Epithelial cell of proximal tubule (primary cell): ENCODE data around the gene CFAP69. TPM values are rescaled to one million over a fixed set of nuclear protein-coding genes. Genes with fewer than 3 reads are reported as not detected.

Experiments used
- DNase-seq: peaks from one replicate; pipeline ENCODE4 v3.0.0-alpha.2; 2011; ENCODE audit warnings: low read depth
- H3K4me3 ChIP-seq: 2 replicates; pipeline ENCODE4 v1.5.1; 2011; ENCODE audit warnings: low read depth, mild to moderate bottlenecking, low read length
- total RNA-seq: library from RNA; depleted of rRNA; stranded (reverse); fragments of >200 nt; gene quantifications from 2 replicates; pipeline ENCODE4 v1.2.3, GENCODE V29; 2015
- TF ChIP-seq, protein P1 (sequence below): conservative IDR thresholded peaks from 2 replicates; pipeline ENCODE4 v1.5.1; 2012; ENCODE audit warnings: low read depth, mild to moderate bottlenecking, low read length

The CFAP69 gene, protein sequence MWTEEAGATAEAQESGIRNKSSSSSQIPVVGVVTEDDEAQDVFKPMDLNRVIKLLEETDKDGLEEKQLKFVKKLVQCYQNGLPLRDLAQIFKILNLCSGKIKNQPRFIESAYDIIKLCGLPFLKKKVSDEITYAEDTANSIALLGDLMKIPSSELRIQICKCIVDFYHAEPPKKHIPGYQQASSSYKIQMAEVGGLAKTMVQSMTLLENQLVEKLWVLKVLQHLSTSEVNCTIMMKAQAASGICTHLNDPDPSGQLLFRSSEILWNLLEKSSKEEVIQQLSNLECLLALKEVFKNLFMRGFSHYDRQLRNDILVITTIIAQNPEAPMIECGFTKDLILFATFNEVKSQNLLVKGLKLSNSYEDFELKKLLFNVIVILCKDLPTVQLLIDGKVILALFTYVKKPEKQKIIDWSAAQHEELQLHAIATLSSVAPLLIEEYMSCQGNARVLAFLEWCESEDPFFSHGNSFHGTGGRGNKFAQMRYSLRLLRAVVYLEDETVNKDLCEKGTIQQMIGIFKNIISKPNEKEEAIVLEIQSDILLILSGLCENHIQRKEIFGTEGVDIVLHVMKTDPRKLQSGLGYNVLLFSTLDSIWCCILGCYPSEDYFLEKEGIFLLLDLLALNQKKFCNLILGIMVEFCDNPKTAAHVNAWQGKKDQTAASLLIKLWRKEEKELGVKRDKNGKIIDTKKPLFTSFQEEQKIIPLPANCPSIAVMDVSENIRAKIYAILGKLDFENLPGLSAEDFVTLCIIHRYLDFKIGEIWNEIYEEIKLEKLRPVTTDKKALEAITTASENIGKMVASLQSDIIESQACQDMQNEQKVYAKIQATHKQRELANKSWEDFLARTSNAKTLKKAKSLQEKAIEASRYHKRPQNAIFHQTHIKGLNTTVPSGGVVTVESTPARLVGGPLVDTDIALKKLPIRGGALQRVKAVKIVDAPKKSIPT
- total RNA-seq, result 0.29 and 0.51 TPM in 2 replicates

DNA sequence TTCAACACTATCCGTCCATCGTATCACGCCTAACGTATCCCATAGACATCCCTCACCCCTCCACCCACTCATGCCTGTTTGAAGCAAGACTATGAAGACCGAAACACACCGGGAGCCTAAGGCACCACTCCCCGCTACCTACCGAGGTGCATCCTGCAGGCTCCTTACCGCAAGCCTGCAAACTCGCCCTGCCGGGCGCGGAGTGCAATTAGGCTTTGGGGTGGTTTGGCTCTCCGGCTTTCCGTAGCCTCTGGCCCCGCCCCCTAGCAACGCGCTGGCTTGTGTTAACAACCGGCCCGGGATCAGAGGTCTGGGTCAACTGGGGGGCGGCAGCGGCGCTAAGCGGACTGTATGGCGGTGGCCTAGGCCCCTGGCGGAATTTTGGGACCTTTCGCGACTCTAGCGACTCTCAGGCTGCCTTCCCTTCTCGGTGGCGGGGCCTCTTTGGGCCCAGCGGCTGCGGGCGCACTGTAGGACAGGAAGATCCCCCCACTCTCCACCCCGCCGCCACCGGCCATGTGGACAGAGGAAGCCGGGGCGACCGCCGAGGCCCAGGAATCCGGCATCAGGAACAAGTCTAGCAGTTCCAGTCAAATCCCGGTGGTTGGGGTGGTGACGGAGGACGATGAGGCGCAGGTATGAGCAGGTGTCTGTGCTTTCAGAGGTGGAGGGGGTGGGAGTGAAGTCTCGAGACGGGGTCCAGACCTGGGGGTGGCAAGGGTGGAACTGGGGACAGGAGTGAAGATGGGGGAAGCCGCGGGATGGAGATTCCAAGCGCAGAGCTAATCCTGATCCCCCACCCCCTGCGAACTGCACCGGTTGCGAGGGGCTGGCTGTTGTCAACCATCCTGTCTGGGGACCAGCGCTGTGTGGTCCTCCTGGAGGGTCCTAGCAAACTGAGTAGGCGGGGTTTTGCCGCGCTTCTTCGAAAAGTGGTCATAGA is at the start of gene CFAP69:
CFAP69 (plus strand) TSS at position 266 of the 943 bp plus-strand sequence; CDS start at position 517, 251 bp downstream.
- TF ChIP-seq, protein P1, sequence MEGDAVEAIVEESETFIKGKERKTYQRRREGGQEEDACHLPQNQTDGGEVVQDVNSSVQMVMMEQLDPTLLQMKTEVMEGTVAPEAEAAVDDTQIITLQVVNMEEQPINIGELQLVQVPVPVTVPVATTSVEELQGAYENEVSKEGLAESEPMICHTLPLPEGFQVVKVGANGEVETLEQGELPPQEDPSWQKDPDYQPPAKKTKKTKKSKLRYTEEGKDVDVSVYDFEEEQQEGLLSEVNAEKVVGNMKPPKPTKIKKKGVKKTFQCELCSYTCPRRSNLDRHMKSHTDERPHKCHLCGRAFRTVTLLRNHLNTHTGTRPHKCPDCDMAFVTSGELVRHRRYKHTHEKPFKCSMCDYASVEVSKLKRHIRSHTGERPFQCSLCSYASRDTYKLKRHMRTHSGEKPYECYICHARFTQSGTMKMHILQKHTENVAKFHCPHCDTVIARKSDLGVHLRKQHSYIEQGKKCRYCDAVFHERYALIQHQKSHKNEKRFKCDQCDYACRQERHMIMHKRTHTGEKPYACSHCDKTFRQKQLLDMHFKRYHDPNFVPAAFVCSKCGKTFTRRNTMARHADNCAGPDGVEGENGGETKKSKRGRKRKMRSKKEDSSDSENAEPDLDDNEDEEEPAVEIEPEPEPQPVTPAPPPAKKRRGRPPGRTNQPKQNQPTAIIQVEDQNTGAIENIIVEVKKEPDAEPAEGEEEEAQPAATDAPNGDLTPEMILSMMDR, result peak; percentile 40
- peak within 1 kb of the TSS; percentile 67 for H3K4me3 ChIP-seq
- no peak for DNase-seq

DNA sequence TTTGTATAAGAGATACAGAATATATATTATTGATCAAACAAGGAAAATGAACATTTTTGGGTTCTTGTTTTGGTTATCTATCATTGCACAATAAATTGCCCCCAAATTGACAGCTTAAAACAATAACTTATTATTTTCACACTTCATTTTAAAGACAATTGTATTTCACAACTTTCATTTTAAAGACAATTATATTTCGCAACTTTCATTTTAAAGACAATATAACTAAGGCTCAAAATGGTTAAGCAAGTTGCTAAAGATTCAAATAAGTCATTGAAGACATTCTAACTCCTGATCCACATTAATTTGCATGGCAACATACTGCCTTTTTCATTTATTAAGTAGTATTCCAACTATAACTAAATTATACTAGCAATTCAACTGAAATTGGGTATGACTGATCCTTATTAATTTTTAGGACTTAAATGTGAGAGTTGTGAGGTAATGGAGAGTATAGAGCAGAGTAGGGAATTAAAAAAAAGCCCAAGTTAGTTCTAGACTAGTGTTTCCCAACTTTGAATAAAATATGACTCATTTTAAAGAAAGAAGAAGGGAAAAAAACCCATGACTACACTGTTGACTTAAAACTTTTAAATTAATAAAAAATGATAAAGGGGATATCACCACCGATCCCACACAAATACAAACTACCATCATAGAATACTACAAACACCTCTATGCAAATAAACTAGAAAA is 43.3 kb upstream of the CFAP69 start:
- DNase-seq, result no peak
- no peak overlapping the region for H3K4me3 ChIP-seq

DNA sequence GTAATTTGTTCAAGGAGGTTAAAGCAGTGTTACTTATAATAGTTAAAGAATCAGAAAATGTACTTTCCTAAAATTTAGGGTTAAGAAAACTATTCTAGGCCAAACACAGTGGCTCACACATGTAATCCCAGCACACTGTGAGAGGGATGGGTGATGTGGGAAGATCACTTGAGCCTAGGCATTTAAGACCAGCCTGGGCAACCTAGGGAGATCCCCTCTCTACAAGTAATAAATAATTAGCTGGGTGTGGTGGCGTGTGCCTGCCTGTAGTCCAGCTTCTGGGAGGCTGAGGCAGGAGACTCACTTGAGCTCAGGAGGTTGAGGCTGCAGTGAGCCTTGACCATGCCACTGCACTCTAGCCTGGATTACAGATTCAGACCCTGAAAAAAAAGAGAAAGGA is 37.0 kb upstream of the CFAP69 start:
- TF ChIP-seq, protein P1, result no peak
- DNase-seq, result no peak
- no peak overlapping the region for H3K4me3 ChIP-seq

More for the DNA sequence above, 43.3 kb upstream of the CFAP69 start:
- TF ChIP-seq, protein P1, result no peak

DNA sequence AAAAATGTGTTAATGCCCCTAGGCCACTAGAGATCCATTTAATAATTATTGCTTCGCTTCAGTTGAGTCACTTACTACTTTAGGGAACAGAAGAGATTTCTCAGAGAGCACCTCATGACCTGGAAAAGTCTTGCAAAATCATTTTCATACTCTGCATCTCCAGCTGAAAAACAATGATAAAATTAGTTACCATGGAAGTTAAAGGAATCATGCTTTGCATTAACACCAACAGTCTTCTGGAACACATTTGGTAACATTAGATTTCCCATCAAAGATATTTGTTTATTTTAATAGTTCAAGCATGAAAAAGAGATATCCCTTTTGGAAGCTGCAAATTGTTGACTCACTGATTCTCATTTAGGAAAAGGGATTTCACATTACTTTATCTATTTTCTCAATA is 35.2 kb upstream of the CFAP69 start:
- DNase-seq, result no peak
- H3K4me3 ChIP-seq, result no peak overlapping the region
- TF ChIP-seq, protein P1, result no peak

DNA sequence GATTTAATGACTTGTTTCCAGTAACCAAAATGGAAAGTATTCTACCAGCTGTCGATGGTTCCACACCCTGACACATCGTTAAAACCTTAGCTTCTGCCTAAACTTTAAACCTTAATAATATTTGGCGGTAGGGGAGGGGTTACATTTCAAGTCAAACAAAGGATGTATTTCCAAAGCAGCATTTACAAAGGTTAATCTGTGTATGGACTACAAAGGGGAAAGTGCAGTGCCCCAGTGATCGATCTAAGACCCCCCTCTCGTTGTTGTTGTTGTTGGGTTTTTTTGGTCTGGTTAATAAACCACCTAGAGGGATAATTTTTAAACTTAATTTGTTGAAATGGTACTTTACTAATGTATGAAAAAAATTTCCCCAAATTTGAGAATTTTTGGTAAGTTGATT is 34.5 kb upstream of the CFAP69 start:
- TF ChIP-seq, protein P1, result no peak
- H3K4me3 ChIP-seq, result peak overlapping the region; percentile 58

DNA sequence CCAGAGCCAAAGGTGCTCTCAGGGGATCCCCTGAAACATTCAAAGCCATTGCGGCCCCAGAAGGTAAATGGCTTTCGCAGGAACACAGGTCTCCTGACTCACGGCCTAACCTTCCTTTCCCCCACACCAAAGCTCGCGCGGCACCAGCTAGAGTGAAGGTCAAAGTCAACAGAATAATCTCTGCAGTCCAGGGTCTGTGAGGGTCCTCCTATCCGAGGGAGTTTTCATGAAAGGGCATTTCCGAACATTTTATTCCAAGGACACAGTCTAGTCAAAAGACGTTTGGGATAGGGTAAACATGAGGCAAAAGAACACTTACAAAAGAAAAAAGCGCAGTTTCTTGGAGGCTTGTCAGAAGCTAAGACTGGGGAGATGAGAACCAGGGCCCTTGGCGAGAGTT is 34.0 kb upstream of the CFAP69 start:
- H3K4me3 ChIP-seq, result peak overlapping the region; percentile 58
- TF ChIP-seq, protein P1, result no peak
- no peak for DNase-seq

More for the DNA sequence above, 34.5 kb upstream of the CFAP69 start:
- no peak for DNase-seq
